HepG2 (cell line): Measurements from ENCODE around the gene COBLL1. TPM values are rescaled to one million over a fixed set of nuclear protein-coding genes. Genes with fewer than 3 reads are reported as not detected.
A peak's percentile ranks its signal among the peaks of the same experiment; 100 is the strongest.

Experiments
- ATAC-seq: fragments of 200-7000 bp; cut with Tn5 transposase; 3 replicates; pipeline ENCODE4 v1.9.1; 2020; ENCODE audit warnings: mild to moderate bottlenecking, moderate library complexity
- BruUV-seq: library from RNA; stranded (reverse); fragments of 400-500 nt; replicated peaks from 2 replicates; lab custom pipeline; 2021; lab: Mats Ljungman, UMichigan
- CTCF ChIA-PET: fragments of 300-600 bp; formaldehyde crosslinking; extraction: SDS; loops from one replicate; lab custom pipeline; 2021; ENCODE audit warnings: low total read pairs, inconsistent platforms, low intra/inter-chr PET ratio; lab: Yijun Ruan, JAX
- POLR2A ChIA-PET: fragments of 350-600 bp; sonication (Branson Sonifier 250); formaldehyde crosslinking; loops from one replicate; lab custom pipeline; 2020; ENCODE audit warnings: antibody characterized with exemption, inconsistent platforms; lab: Yijun Ruan, JAX
- DNase-seq: peaks from one replicate; pipeline ENCODE4 v3.0.0-alpha.2; 2015; ENCODE audit warnings: low spot score
- FAIRE-seq: peaks from 3 replicates; lab custom pipeline; 2011; peaks lifted over from hg19 to GRCh38; lab: Jason Lieb, UNC
- H2AFZ ChIP-seq: one replicate; pipeline ENCODE4 v1.6.1; 2011; ENCODE audit warnings: low read length, inconsistent platforms
- H3K27ac ChIP-seq: fragments of 300-600 bp; 3 replicates; pipeline ENCODE4 v1.8.0; 2011; ENCODE audit warnings: mixed run types, mild to moderate bottlenecking, mixed read lengths, low read length, inconsistent platforms; ENCODE audit not compliant: insufficient read depth; ENCODE audit errors: extremely low read length
- H3K27me3 ChIP-seq, 2 experiments: fragments of 200-600 bp in 1 of 2; 2 replicates in 1 of 2; 3 replicates in 1 of 2; pipeline versions ENCODE4 v1.6.0 to v1.8.0; 2011; ENCODE audit warnings: low read length in 2 of 2, mild to moderate bottlenecking in 2 of 2, moderate library complexity in 2 of 2, inconsistent platforms in 1 of 2; ENCODE audit not compliant: insufficient read depth in 2 of 2, control insufficient read depth in 1 of 2
- H3K36me3 ChIP-seq, 2 experiments: fragments of 200-600 bp in 1 of 2; replicated peaks in 1 of 2; 2 replicates in 1 of 2; 3 replicates in 1 of 2; pipeline versions ENCODE4 v1.5.1 to v1.8.0; 2011; ENCODE audit warnings: low read length in 2 of 2, inconsistent platforms in 1 of 2; ENCODE audit not compliant: insufficient read depth in 2 of 2, control insufficient read depth in 1 of 2
- H3K4me1 ChIP-seq: 2 replicates; pipeline ENCODE4 v1.5.1; 2012; ENCODE audit warnings: low read length, inconsistent platforms; ENCODE audit not compliant: insufficient read depth
- H3K4me2 ChIP-seq: 2 replicates; pipeline ENCODE4 v1.6.0; 2011; ENCODE audit warnings: low read depth, low read length, inconsistent platforms
- H3K4me3 ChIP-seq, 3 experiments: fragments of 200-600 bp in 1 of 3; sonication (generic), shearing (Covaris generic) in 1 of 3; replicated peaks in 1 of 3; 2 replicates each; pipeline ENCODE4 v1.5.1; 2011 to 2016; ENCODE audit warnings: low read length in 3 of 3, inconsistent platforms in 2 of 3, low read depth in 2 of 3, mild to moderate bottlenecking in 2 of 3, control low read depth in 1 of 3, mixed read lengths in 1 of 3; ENCODE audit not compliant: insufficient read depth in 1 of 3
- H3K79me2 ChIP-seq: one replicate; pipeline ENCODE4 v1.6.1; 2011; ENCODE audit warnings: low read length, inconsistent platforms; ENCODE audit not compliant: insufficient read depth
- H3K9ac ChIP-seq: 2 replicates; pipeline ENCODE4 v1.6.0; 2011; ENCODE audit warnings: mild to moderate bottlenecking, low read depth, low read length, inconsistent platforms; ENCODE audit not compliant: insufficient read depth
- H3K9me3 ChIP-seq: 2 replicates; pipeline ENCODE4 v1.5.1; 2012; ENCODE audit warnings: mild to moderate bottlenecking, low read length
- H4K20me1 ChIP-seq: 2 replicates; pipeline ENCODE4 v1.6.0; 2011; ENCODE audit warnings: inconsistent platforms, mild to moderate bottlenecking, low read length, moderate library complexity; ENCODE audit not compliant: insufficient read depth
- CBX5 ChIP-seq: sonication (generic); formaldehyde crosslinking; IDR thresholded peaks from 2 replicates; pipeline ENCODE4 v1.4.0; 2020; ENCODE audit warnings: missing genetic modification reagents, borderline replicate concordance
- ELF1 ChIP-seq: sonication (generic); formaldehyde crosslinking; IDR thresholded peaks from 2 replicates; pipeline ENCODE4 v1.4.0; 2020; ENCODE audit warnings: missing genetic modification reagents
- ETV5 ChIP-seq: IDR thresholded peaks from 2 replicates; pipeline ENCODE4 v1.6.1; 2018; ENCODE audit warnings: missing biosample characterization, missing genetic modification reagents, inconsistent platforms, borderline replicate concordance
- GLI4 ChIP-seq: sonication (generic); formaldehyde crosslinking; IDR thresholded peaks from 2 replicates; pipeline ENCODE4 v1.5.1; 2020; ENCODE audit warnings: missing genetic modification reagents, mild to moderate bottlenecking, moderate library complexity, borderline replicate concordance
- HHEX ChIP-seq: IDR thresholded peaks from 2 replicates; pipeline ENCODE4 v1.6.1; 2016; ENCODE audit warnings: control low read depth
- KDM3A ChIP-seq: IDR thresholded peaks from 2 replicates; pipeline ENCODE4 v1.6.1; 2018; ENCODE audit warnings: low read depth, missing compliant biosample characterization
- KDM5B ChIP-seq: sonication (generic); formaldehyde crosslinking; IDR thresholded peaks from 2 replicates; pipeline ENCODE4 v1.4.0; 2020; ENCODE audit warnings: missing genetic modification reagents, mild to moderate bottlenecking, borderline replicate concordance
- NFYB ChIP-seq: sonication (generic); formaldehyde crosslinking; IDR thresholded peaks from 2 replicates; pipeline ENCODE4 v1.4.0; 2020; ENCODE audit warnings: missing genetic modification reagents
- ONECUT2 ChIP-seq: sonication (generic); formaldehyde crosslinking; IDR thresholded peaks from 2 replicates; pipeline ENCODE4 v1.4.0; 2020; ENCODE audit warnings: missing genetic modification reagents
- SP2 ChIP-seq: sonication (generic); formaldehyde crosslinking; IDR thresholded peaks from 2 replicates; pipeline ENCODE4 v1.5.1; 2020; ENCODE audit warnings: mild to moderate bottlenecking, missing genetic modification reagents
- SUZ12 ChIP-seq: fragments of 150-350 bp; IDR thresholded peaks from 2 replicates; pipeline ENCODE4 v1.6.1; 2014; ENCODE audit warnings: low read depth, low read length
- TCF7L2 ChIP-seq: IDR thresholded peaks from 2 replicates; pipeline ENCODE4 v1.6.1; 2011; ENCODE audit warnings: mild to moderate bottlenecking, low read depth, low read length, moderate library complexity
- ZFP36 ChIP-seq: fragments of 150-350 bp; IDR thresholded peaks from 2 replicates; pipeline ENCODE4 v1.6.1; 2018; ENCODE audit warnings: borderline replicate concordance, low read length, low read depth; ENCODE audit not compliant: partially characterized antibody
- ZNF292 ChIP-seq: sonication (generic); formaldehyde crosslinking; IDR thresholded peaks from 2 replicates; pipeline ENCODE4 v1.8.1; 2022; ENCODE audit warnings: mild to moderate bottlenecking, low read depth, missing genetic modification reagents, borderline replicate concordance
- ZNF30 ChIP-seq: sonication (generic); formaldehyde crosslinking; IDR thresholded peaks from 2 replicates; pipeline ENCODE4 v1.5.0; 2020; ENCODE audit warnings: mild to moderate bottlenecking, missing genetic modification reagents
- ZNF350 ChIP-seq: sonication (generic); formaldehyde crosslinking; IDR thresholded peaks from 2 replicates; pipeline ENCODE4 v1.4.0; 2020; ENCODE audit warnings: mild to moderate bottlenecking, low read depth, missing genetic modification reagents, borderline replicate concordance
- ZNF576 ChIP-seq: sonication (generic); formaldehyde crosslinking; IDR thresholded peaks from 2 replicates; pipeline ENCODE4 v1.4.0; 2020; ENCODE audit warnings: mild to moderate bottlenecking, missing genetic modification reagents
- ZNF772 ChIP-seq: sonication (generic); formaldehyde crosslinking; IDR thresholded peaks from 2 replicates; pipeline ENCODE4 v1.5.0; 2020; ENCODE audit warnings: mild to moderate bottlenecking, missing genetic modification reagents
- WGBS: methylation state at CpG from one replicate; pipeline ENCODE4 v1.1.6; 2017; ENCODE audit warnings: low lambda C conversion rate; 5-methylcytosine and 5-hydroxymethylcytosine counted together
- in situ Hi-C: cut with HindIII; loops from 2 replicates; pipeline ENCODE4 v1.10.0; 2017; ENCODE audit warnings: low pct_unique_long_range_greater_than_20kb; ENCODE audit not compliant: extremely low pct_ligation_motif_present
- intact Hi-C: fragments of 100-400 bp; cut with micrococcal nuclease; formaldehyde crosslinking; loops from one replicate; pipeline ENCODE4 v1.10.0; 2022; ENCODE audit not compliant: unreplicated experiment
- polyA plus RNA-seq, 8 experiments: library from polyadenylated mRNA; depleted of rRNA in 3 of 8; stranded (reverse) in 7 of 8; unstranded in 1 of 8; fragments of >200 nt; fragmentation: Illumina TruSeq in 4 of 8; extraction: Trizol in 4 of 8; gene quantifications; 2 replicates each; pipeline versions ENCODE4 v1.2.1 to v1.2.3, GENCODE V29; 2011 to 2016; ENCODE audit warnings: low read depth in 4 of 8, missing spikeins in 1 of 8, mixed read lengths in 1 of 8; ENCODE audit not compliant: insufficient read depth in 1 of 8
- total RNA-seq, 5 experiments: library from RNA; depleted of rRNA; stranded (reverse); fragments of >200 nt; fragmentation: Illumina TruSeq; extraction: Trizol; gene quantifications; 2 replicates each; pipeline ENCODE4 v1.2.3, GENCODE V29; 2016; ENCODE audit warnings: low read depth in 1 of 5
- TF ChIP-seq, protein P1 (sequence below): sonication (generic); formaldehyde crosslinking; IDR thresholded peaks from 2 replicates; pipeline ENCODE4 v1.5.0; 2020; ENCODE audit warnings: mild to moderate bottlenecking, missing genetic modification reagents, borderline replicate concordance
- TF ChIP-seq, protein P2 (sequence below): sonication (generic); formaldehyde crosslinking; IDR thresholded peaks from 2 replicates; pipeline ENCODE4 v1.5.0; 2020; ENCODE audit warnings: mild to moderate bottlenecking, missing genetic modification reagents, moderate library complexity

Gene COBLL1
- total and polyA plus RNA-seq, 2 of the 13 experiments (the other 11 are each of a cell fraction or from before 2014, with no cell fraction given) = 32.6 to 86.8 TPM

DNA sequence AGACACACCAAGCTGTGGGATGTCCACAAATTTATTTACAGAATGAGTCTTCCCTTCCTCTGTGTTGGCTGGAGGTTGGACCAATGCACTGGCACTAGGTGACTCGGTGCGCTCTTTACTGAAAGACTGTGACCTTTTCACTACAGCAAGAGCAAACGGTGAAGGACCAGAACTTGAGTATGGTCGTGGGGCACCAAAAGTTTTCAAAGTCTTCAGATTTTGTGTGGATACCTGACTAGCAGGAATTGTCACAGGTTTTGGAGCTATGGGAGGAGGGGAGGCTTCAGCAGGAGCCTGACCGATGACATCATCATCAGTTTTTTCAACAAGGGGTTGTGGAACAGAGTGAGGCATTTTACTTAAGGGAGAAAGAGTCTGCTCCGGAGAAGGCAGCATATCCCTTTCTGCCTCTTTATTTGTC lies 147.3 kb downstream of the COBLL1 start:
- Histone ChIP-seq H3K4me3 (peak overlapping the region in 1 of 3 experiments; percentile 14; a peak in 1 of 6 replicates), H3K4me2 (peak overlapping the region; percentile 56), H3K4me1 (peaks cover 85% of the 10 kb centered on the region), H3K27me3 (no peaks in the 10 kb centered on the region), H3K27ac (peak overlapping the region; percentile 57), H3K36me3 (peaks cover 15 to 57% of the 10 kb centered on the region in 2 experiments), H3K79me2 (peaks cover 5% of the 10 kb centered on the region), H3K9me3 (no peaks in the 10 kb centered on the region), H3K9ac (peak overlapping the region; percentile 38; the same call in 1 of the 2 replicates), H2AFZ (no peak overlapping the region), H4K20me1 (no peaks in the 10 kb centered on the region)
- in situ Hi-C loops (no loop called here), intact Hi-C loops (loop anchor here (1.0 to 5.0 kb wide), 2 partner anchors 79 to 92 kb away; no protein-coding TSS in a partner anchor)
- no TSS peak for BruUV-seq
- ATAC-seq = peak; percentile 85
- WGBS = 44% methylated on average over 6 of the region's 6 CpGs
- DNase-seq = peak; percentile 69
- ChIA-PET POLR2A (interaction anchor here (0.7 to 1.4 kb wide), 5 partner anchors 9 to 74 kb away, joined by 3 to 8 read pairs (median 5); no protein-coding TSS in a partner anchor), CTCF (interaction anchor here (0.9 to 1.4 kb wide), 2 partner anchors 17 to 23 kb away, joined by 3 to 7 read pairs; no protein-coding TSS in a partner anchor)
- FAIRE-seq = no peak
- TF ChIP-seq NFYB (CRISPR knock-in tag) = no peak
- TF ChIP-seq HHEX (CRISPR knock-in tag) = no peak
- TF ChIP-seq KDM5B (CRISPR knock-in tag) = no peak
- no peak for TF ChIP-seq GLI4 (CRISPR knock-in tag)
- TF ChIP-seq TCF7L2 = no peak
- TF ChIP-seq ETV5 (CRISPR knock-in tag) = peak; percentile 60; the same call in 1 of the 2 replicates
- TF ChIP-seq, protein P1, sequence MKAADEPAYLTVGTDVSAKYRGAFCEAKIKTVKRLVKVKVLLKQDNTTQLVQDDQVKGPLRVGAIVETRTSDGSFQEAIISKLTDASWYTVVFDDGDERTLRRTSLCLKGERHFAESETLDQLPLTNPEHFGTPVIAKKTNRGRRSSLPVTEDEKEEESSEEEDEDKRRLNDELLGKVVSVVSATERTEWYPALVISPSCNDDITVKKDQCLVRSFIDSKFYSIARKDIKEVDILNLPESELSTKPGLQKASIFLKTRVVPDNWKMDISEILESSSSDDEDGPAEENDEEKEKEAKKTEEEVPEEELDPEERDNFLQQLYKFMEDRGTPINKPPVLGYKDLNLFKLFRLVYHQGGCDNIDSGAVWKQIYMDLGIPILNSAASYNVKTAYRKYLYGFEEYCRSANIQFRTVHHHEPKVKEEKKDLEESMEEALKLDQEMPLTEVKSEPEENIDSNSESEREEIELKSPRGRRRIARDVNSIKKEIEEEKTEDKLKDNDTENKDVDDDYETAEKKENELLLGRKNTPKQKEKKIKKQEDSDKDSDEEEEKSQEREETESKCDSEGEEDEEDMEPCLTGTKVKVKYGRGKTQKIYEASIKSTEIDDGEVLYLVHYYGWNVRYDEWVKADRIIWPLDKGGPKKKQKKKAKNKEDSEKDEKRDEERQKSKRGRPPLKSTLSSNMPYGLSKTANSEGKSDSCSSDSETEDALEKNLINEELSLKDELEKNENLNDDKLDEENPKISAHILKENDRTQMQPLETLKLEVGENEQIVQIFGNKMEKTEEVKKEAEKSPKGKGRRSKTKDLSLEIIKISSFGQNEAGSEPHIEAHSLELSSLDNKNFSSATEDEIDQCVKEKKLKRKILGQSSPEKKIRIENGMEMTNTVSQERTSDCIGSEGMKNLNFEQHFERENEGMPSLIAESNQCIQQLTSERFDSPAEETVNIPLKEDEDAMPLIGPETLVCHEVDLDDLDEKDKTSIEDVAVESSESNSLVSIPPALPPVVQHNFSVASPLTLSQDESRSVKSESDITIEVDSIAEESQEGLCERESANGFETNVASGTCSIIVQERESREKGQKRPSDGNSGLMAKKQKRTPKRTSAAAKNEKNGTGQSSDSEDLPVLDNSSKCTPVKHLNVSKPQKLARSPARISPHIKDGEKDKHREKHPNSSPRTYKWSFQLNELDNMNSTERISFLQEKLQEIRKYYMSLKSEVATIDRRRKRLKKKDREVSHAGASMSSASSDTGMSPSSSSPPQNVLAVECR (CRISPR knock-in tag) = no peak
- TF ChIP-seq KDM3A (CRISPR knock-in tag) = no peak
- TF ChIP-seq ZNF576 = no peak
- peak; percentile 54; the same call in 1 of the 2 replicates for TF ChIP-seq ZNF772 (CRISPR knock-in tag)
- no peak for TF ChIP-seq ZNF350
- TF ChIP-seq SUZ12 = no peak
- TF ChIP-seq ELF1 = no peak
- no peak for TF ChIP-seq ONECUT2 (CRISPR knock-in tag)
- TF ChIP-seq ZFP36 = no peak
- TF ChIP-seq ZNF30 = no peak
- TF ChIP-seq CBX5 (CRISPR knock-in tag) = no peak; the same call in 1 of the 2 replicates
- no peak for TF ChIP-seq ZNF292 (CRISPR knock-in tag)
- TF ChIP-seq, protein P2, sequence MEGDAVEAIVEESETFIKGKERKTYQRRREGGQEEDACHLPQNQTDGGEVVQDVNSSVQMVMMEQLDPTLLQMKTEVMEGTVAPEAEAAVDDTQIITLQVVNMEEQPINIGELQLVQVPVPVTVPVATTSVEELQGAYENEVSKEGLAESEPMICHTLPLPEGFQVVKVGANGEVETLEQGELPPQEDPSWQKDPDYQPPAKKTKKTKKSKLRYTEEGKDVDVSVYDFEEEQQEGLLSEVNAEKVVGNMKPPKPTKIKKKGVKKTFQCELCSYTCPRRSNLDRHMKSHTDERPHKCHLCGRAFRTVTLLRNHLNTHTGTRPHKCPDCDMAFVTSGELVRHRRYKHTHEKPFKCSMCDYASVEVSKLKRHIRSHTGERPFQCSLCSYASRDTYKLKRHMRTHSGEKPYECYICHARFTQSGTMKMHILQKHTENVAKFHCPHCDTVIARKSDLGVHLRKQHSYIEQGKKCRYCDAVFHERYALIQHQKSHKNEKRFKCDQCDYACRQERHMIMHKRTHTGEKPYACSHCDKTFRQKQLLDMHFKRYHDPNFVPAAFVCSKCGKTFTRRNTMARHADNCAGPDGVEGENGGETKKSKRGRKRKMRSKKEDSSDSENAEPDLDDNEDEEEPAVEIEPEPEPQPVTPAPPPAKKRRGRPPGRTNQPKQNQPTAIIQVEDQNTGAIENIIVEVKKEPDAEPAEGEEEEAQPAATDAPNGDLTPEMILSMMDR = no peak; the same call in 1 of the 2 replicates
- TF ChIP-seq SP2 = no peak
